ENCODE results near the gene RABGAP1L. TPM values are rescaled to one million over a fixed set of nuclear protein-coding genes. Genes with fewer than 3 reads are reported as not detected.

Gene RABGAP1L
- total RNA-seq, 2 donors from 2014 or later, result 37.9 to 59.8 TPM

GRCh38 chr1:174967845-174968705, 808.8 kb downstream of the RABGAP1L start:
- ATAC-seq (ENCODE audit: insufficient number of reproducible peaks, low FRiP score, low read depth), result no peak
- H3K27ac ChIP-seq, result peak overlapping the region in 1 of 2 donors; percentile 59
- no peak for TF ChIP-seq CTCF (IDR thresholded peaks at IDR 0.05)

GRCh38 chr1:174968750-174969244, 809.5 kb downstream of the RABGAP1L start:
- TF ChIP-seq CTCF (IDR thresholded peaks at IDR 0.05), result no peak
- DNase-seq (ENCODE audit: low spot score) (no peak), ATAC-seq (ENCODE audit: insufficient number of reproducible peaks, low FRiP score, low read depth) (peak; percentile 53)
- Histone ChIP-seq H3K36me3 (no peaks in the 10 kb centered on the region), H3K4me3 (no peak overlapping the region), H3K9me3 (no peaks in the 10 kb centered on the region), H3K27me3 (replicated peaks; ENCODE audit: insufficient read depth) (no peaks in the 10 kb centered on the region), H3K27ac (peak overlapping the region; percentile 34 to 59), H3K4me1 (ENCODE audit: control insufficient read depth in 1 of 2, low read depth in 2 of 2) (peaks cover 32 to 50% of the 10 kb centered on the region in 2 donors)

More at GRCh38 chr1:174967845-174968705, 808.8 kb downstream of the RABGAP1L start:
- no peak for DNase-seq (ENCODE audit: low spot score)
- Histone ChIP-seq H3K4me3 (no peak overlapping the region), H3K36me3 (no peaks in the 10 kb centered on the region), H3K27me3 (replicated peaks; ENCODE audit: insufficient read depth) (no peaks in the 10 kb centered on the region), H3K4me1 (ENCODE audit: control insufficient read depth in 1 of 2, low read depth in 2 of 2) (peaks cover 35 to 57% of the 10 kb centered on the region in 2 donors), H3K9me3 (no peaks in the 10 kb centered on the region)

GRCh38 chr1:174969977-174970376, 810.7 kb downstream of the RABGAP1L start:
- H3K27me3 ChIP-seq (replicated peaks; ENCODE audit: insufficient read depth), result no peaks in the 10 kb centered on the region
- no peak overlapping the region for H3K4me3 ChIP-seq
- no peaks in the 10 kb centered on the region for H3K36me3 ChIP-seq
- no peak overlapping the region for H3K27ac ChIP-seq
- ATAC-seq (ENCODE audit: insufficient number of reproducible peaks, low FRiP score, low read depth), result no peak
- H3K4me1 ChIP-seq (ENCODE audit: control insufficient read depth in 1 of 2, low read depth in 2 of 2), result peaks cover 26 to 38% of the 10 kb centered on the region in 2 donors
- no peak for TF ChIP-seq CTCF (IDR thresholded peaks at IDR 0.05)
- H3K9me3 ChIP-seq, result no peaks in the 10 kb centered on the region
- no peak for DNase-seq (ENCODE audit: low spot score)

GRCh38 chr1:174971466-174971865, 812.1 kb downstream of the RABGAP1L start:
- H3K4me3 ChIP-seq, result no peak overlapping the region
- no peak for TF ChIP-seq CTCF (IDR thresholded peaks at IDR 0.05)
- H3K9me3 ChIP-seq, result no peaks in the 10 kb centered on the region
- peaks cover 20 to 23% of the 10 kb centered on the region in 2 donors for H3K4me1 ChIP-seq (ENCODE audit: control insufficient read depth in 1 of 2, low read depth in 2 of 2)
- DNase-seq (ENCODE audit: low spot score) (no peak), ATAC-seq (ENCODE audit: insufficient number of reproducible peaks, low FRiP score, low read depth) (no peak)
- no peaks in the 10 kb centered on the region for H3K36me3 ChIP-seq
- no peaks in the 10 kb centered on the region for H3K27me3 ChIP-seq (replicated peaks; ENCODE audit: insufficient read depth)
- H3K27ac ChIP-seq, result no peak overlapping the region

- ATAC-seq (ENCODE audit: insufficient number of reproducible peaks, low FRiP score, low read depth), result no peak
- H3K27ac ChIP-seq, result no peak overlapping the region
These were observed 812.6 kb downstream of the RABGAP1L start for GRCh38 chr1:174971902-174972301.

More at GRCh38 chr1:174971902-174972301, 812.6 kb downstream of the RABGAP1L start:
- no peaks in the 10 kb centered on the region for H3K9me3 ChIP-seq
- no peaks in the 10 kb centered on the region for H3K27me3 ChIP-seq (replicated peaks; ENCODE audit: insufficient read depth)
- no peaks in the 10 kb centered on the region for H3K36me3 ChIP-seq
- H3K4me1 ChIP-seq (ENCODE audit: control insufficient read depth in 1 of 2, low read depth in 2 of 2), result peaks cover 19 to 21% of the 10 kb centered on the region in 2 donors
- no peak for TF ChIP-seq CTCF (IDR thresholded peaks at IDR 0.05)
- DNase-seq (ENCODE audit: low spot score), result no peak
- H3K4me3 ChIP-seq, result no peak overlapping the region

Measured in thoracic aorta (tissue), 2 donors.